Breast epithelium (tissue), 4 donors: ENCODE data around the gene CBFA2T3. TPM values are rescaled to one million over a fixed set of nuclear protein-coding genes. Genes with fewer than 3 reads are reported as not detected.

Experiments
- DNase-seq, 2 donors: peaks; one replicate each; pipeline ENCODE4 v3.0.0-alpha.2; 2019; ENCODE audit warnings: low spot score in 2 of 2
- H3K27ac ChIP-seq, 2 donors: fragments of 200-600 bp; sonication (generic) in 1 of 2; one replicate each; pipeline ENCODE4 v1.5.1; 2016 to 2019; ENCODE audit warnings: mild to moderate bottlenecking in 1 of 2
- H3K27me3 ChIP-seq, 2 donors: fragments of 200-600 bp; sonication (generic) in 1 of 2; one replicate each; pipeline versions ENCODE4 v1.5.1 to v1.6.0; 2017 to 2019; ENCODE audit warnings: control low read depth in 1 of 2, mild to moderate bottlenecking in 1 of 2
- H3K36me3 ChIP-seq: fragments of 200-600 bp; one replicate; pipeline ENCODE4 v1.5.1; 2019
- H3K4me1 ChIP-seq, 2 donors: fragments of 200-600 bp; sonication (generic); one replicate each; pipeline ENCODE4 v1.5.1; 2016 to 2019; ENCODE audit warnings: control low read depth in 1 of 2
- H3K4me3 ChIP-seq, 3 donors: fragments of 200-600 bp; sonication (generic); 1 replicate in 2 of 3; 2 replicates in 1 of 3; pipeline ENCODE4 v1.5.1; 2016 to 2019; ENCODE audit warnings: mild to moderate bottlenecking in 3 of 3, moderate library complexity in 2 of 3
- H3K9me3 ChIP-seq, 2 donors: fragments of 200-600 bp; sonication (generic) in 1 of 2; one replicate each; pipeline ENCODE4 v1.5.1; 2016 to 2019; ENCODE audit warnings: control low read depth in 1 of 2
- POLR2A ChIP-seq: fragments of 450-650 bp; IDR thresholded peaks from one replicate; pipeline ENCODE4 v1.6.1; 2016; ENCODE audit warnings: antibody characterized with exemption, mild to moderate bottlenecking, moderate library complexity
- POLR2AphosphoS5 ChIP-seq, 3 donors: sonication (generic); formaldehyde crosslinking; IDR thresholded peaks; one replicate each; pipeline ENCODE4 v1.6.1; 2017; ENCODE audit warnings: antibody characterized with exemption in 3 of 3
- intact Hi-C: fragments of 100-400 bp; cut with DNase I; formaldehyde crosslinking; loops from one replicate; pipeline ENCODE4 v1.15.1; 2023; ENCODE audit warnings: low total_unique reads
- total RNA-seq, 3 donors: library from RNA; depleted of rRNA; stranded (reverse); fragments of >200 nt; gene quantifications; one replicate each; pipeline ENCODE4 v1.1.0, GENCODE V29; 2016
- TF ChIP-seq, protein P1 (sequence below), 3 donors: fragments of 450-650 bp; IDR thresholded peaks; one replicate each; pipeline ENCODE4 v1.5.1; 2016 to 2017; ENCODE audit warnings: antibody characterized with exemption in 3 of 3, mild to moderate bottlenecking in 3 of 3, moderate library complexity in 3 of 3

Gene CBFA2T3
- total RNA-seq, 3 donors from 2014 or later = 0.64 to 2.3 (median 0.88) TPM

DNA sequence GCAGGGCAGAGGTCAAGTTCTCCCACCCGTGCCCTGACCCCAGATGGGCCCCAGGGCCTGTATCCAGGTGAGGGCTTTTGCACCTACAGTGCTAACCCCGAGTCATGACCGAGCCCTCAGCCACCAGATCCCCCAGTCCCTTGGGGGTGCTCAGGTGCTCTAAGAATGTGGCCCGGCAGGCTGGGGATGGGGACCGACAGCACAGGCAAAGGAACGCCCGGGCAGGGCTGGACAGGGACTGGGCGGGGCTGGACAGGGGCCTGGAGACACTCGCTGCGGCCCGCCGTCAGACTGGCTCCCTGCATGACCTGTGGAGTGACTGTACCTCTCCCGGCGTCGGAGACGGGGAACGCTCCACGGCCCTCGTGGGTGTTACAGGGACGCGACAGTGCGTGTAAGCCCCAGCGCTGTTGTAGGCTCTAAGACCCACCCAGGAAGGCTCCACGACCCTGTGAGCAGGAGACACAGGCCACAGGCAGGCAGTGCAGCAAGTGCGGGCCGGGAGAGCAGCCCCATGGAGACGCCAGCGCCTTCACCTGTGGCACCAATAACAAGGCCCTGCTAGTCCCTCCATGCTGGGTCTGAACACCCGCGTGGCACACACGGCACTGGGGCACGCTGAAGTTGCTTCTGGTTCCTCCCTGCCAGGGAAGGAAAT, 38.8 kb downstream of the CBFA2T3 start:
- H3K4me1 ChIP-seq = peaks cover 0 to 19% of the 10 kb centered on the region in 2 donors
- DNase-seq = no peak
- H3K36me3 ChIP-seq = no peaks in the 10 kb centered on the region
- peak overlapping the region in 1 of 2 donors; percentile 69 for H3K27ac ChIP-seq
- H3K27me3 ChIP-seq = peaks cover 2 to 35% of the 10 kb centered on the region in 2 donors
- H3K9me3 ChIP-seq = no peaks in the 10 kb centered on the region
- TF ChIP-seq, protein P1, sequence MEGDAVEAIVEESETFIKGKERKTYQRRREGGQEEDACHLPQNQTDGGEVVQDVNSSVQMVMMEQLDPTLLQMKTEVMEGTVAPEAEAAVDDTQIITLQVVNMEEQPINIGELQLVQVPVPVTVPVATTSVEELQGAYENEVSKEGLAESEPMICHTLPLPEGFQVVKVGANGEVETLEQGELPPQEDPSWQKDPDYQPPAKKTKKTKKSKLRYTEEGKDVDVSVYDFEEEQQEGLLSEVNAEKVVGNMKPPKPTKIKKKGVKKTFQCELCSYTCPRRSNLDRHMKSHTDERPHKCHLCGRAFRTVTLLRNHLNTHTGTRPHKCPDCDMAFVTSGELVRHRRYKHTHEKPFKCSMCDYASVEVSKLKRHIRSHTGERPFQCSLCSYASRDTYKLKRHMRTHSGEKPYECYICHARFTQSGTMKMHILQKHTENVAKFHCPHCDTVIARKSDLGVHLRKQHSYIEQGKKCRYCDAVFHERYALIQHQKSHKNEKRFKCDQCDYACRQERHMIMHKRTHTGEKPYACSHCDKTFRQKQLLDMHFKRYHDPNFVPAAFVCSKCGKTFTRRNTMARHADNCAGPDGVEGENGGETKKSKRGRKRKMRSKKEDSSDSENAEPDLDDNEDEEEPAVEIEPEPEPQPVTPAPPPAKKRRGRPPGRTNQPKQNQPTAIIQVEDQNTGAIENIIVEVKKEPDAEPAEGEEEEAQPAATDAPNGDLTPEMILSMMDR (IDR thresholded peaks at IDR 0.05) = no peak
- TF ChIP-seq POLR2AphosphoS5 (IDR thresholded peaks at IDR 0.05) = no peak
- TF ChIP-seq POLR2A = no peak
- intact Hi-C loops = no loop called here
- no peak overlapping the region for H3K4me3 ChIP-seq

DNA sequence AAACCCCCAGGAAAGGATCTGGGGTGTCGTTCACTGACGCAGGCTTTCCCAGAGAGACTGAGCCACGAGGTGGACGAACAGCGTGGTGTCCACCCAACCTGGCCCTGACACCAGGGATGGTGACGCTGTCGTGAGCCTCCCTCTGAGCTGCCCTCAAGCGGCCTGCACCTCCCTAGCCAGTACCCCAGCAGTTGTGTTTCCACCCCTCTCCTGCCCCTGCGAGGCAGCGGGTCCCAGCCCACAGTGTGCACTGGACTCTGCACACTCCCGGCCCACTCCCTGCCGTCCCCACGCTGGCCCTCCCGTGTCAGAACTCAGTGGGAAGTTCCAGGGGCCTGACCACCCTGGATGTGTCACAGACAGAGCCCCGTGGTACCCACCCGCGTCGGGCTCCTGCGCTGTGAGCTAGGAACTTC, 39.8 kb downstream of the CBFA2T3 start:
- TF ChIP-seq POLR2AphosphoS5 (IDR thresholded peaks at IDR 0.05) (no peak), POLR2A (no peak)
- TF ChIP-seq, protein P1 (IDR thresholded peaks at IDR 0.05) = no peak
- peaks cover 2 to 28% of the 10 kb centered on the region in 2 donors for H3K27me3 ChIP-seq
- DNase-seq = no peak
- intact Hi-C loops = no loop called here
- H3K27ac ChIP-seq = peak overlapping the region in 1 of 2 donors; percentile 73
- H3K4me1 ChIP-seq = peaks cover 0 to 16% of the 10 kb centered on the region in 2 donors
- H3K4me3 ChIP-seq = peak overlapping the region in 1 of 3 donors; percentile 33
- no peaks in the 10 kb centered on the region for H3K36me3 ChIP-seq
- no peaks in the 10 kb centered on the region for H3K9me3 ChIP-seq

DNA sequence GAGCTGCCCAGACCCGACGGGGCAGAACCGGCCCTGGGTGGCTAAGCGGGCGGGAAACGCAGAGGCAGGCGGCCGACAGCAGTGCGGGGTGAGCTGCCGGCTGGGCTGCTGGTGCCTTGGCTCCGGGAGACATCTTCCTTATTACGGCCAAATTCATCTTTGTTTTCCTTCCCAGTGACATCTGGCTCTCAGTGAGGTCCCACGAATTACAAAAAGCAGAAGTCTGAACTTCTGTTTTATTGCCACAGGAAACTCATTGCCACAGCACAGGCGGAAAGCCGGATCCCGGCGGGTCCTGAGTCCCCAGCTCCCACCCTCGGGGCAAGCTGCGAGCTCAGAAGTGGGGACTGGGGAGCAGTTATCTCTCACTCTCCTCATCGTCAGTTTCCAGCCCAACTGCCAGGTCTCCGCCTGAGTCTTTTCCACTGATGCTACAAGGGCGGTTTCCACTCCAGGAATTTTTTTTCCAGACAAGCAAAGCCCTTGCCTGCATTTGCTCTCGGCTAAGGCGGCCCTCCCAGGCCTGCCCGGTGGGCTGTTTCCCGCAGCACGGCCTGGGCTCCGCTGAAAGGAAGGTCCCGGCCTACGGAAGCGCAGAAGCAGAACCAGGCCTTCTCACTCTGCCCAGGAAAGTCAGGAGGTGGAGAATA, 40.3 kb downstream of the CBFA2T3 start:
- no peaks in the 10 kb centered on the region for H3K9me3 ChIP-seq
- H3K27me3 ChIP-seq = peaks cover 2 to 28% of the 10 kb centered on the region in 2 donors
- TF ChIP-seq, protein P1 (IDR thresholded peaks at IDR 0.05) = no peak
- no peak for TF ChIP-seq POLR2A
- no peak for TF ChIP-seq POLR2AphosphoS5 (IDR thresholded peaks at IDR 0.05)
- H3K36me3 ChIP-seq = no peaks in the 10 kb centered on the region
- peaks cover 0 to 13% of the 10 kb centered on the region in 2 donors for H3K4me1 ChIP-seq
- no peak for DNase-seq
- peak overlapping the region in 1 of 2 donors; percentile 73 for H3K27ac ChIP-seq
- peak overlapping the region in 1 of 3 donors; percentile 33 for H3K4me3 ChIP-seq
- intact Hi-C loops = no loop called here

DNA sequence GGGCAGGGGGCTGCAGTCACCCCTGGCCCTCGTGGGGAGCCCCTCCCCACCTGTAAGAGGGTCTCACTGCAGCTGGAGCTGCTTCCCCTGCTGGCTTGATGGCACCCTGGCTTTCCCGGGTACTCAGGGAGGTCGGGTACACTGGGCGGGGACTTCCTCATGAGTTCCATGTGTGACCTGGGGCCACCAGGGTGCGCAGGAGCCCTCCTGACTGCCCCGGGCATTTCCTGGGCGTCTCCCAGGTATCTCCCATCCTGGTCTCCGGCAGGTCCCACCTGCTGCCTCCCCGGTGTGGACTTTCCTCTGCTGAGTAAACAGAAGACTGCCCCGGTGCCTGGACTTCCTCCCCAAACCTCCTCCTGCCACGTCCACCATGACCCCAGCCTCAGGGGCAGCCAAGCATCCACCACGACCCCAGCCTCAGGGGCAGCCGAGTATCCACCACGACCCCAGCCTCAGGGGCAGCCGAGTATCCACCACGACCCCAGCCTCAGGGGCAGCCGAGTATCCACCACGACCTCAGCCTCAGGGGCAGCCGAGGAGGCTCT, 40.9 kb downstream of the CBFA2T3 start:
- intact Hi-C loops = no loop called here
- H3K9me3 ChIP-seq = no peaks in the 10 kb centered on the region
- peaks cover 0 to 13% of the 10 kb centered on the region in 2 donors for H3K4me1 ChIP-seq
- H3K27me3 ChIP-seq = peaks cover 2 to 28% of the 10 kb centered on the region in 2 donors
- H3K4me3 ChIP-seq = peak overlapping the region in 1 of 3 donors; percentile 33
- H3K36me3 ChIP-seq = no peaks in the 10 kb centered on the region
- TF ChIP-seq POLR2AphosphoS5 (IDR thresholded peaks at IDR 0.05) (no peak), POLR2A (no peak)
- TF ChIP-seq, protein P1 (IDR thresholded peaks at IDR 0.05) = no peak
- DNase-seq = no peak
- H3K27ac ChIP-seq = peak overlapping the region in 1 of 2 donors; percentile 73
